ENCODE results near the gene ZMYND11.

DNA sequence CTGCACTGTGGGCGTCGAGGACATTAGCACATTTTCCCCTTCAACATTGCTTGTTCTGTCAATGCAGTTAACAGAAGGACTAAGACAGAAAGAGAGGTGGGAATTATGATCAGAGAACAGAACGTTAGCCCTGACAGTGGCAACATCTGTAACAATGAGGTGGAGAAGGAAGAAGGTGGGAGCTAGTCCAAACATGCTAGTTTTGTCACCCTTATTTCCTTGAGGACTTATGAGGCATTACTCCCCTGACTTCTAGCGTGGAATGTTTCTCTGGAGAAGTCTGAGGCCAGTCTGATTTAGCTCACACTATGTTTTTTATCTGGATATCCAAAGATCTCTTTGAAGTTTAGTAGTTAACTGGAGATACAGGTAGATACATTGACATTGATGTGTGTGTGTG lies 73.4 kb downstream of the ZMYND11 start:
- TF ChIP-seq ZNF138 (tag by site-specific recombination; IDR thresholded peaks at IDR 0.05; ENCODE audit: borderline replicate concordance) (no peak), ZSCAN23 (tag by site-specific recombination; IDR thresholded peaks at IDR 0.05) (no peak), YY1 (tag by site-specific recombination; IDR thresholded peaks at IDR 0.05) (no peak), RBAK (tag by site-specific recombination; IDR thresholded peaks at IDR 0.05) (no peak), PRDM4 (tag by site-specific recombination; IDR thresholded peaks at IDR 0.05) (no peak), ZSCAN16 (tag by site-specific recombination; IDR thresholded peaks at IDR 0.05) (no peak), HOXA7 (CRISPR knock-in tag; IDR thresholded peaks at IDR 0.05; ENCODE audit: borderline replicate concordance) (no peak), YY2 (tag by site-specific recombination; IDR thresholded peaks at IDR 0.05) (no peak), ZNF266 (tag by site-specific recombination; IDR thresholded peaks at IDR 0.05; ENCODE audit: low read depth) (no peak)
- TF ChIP-seq, protein P1, sequence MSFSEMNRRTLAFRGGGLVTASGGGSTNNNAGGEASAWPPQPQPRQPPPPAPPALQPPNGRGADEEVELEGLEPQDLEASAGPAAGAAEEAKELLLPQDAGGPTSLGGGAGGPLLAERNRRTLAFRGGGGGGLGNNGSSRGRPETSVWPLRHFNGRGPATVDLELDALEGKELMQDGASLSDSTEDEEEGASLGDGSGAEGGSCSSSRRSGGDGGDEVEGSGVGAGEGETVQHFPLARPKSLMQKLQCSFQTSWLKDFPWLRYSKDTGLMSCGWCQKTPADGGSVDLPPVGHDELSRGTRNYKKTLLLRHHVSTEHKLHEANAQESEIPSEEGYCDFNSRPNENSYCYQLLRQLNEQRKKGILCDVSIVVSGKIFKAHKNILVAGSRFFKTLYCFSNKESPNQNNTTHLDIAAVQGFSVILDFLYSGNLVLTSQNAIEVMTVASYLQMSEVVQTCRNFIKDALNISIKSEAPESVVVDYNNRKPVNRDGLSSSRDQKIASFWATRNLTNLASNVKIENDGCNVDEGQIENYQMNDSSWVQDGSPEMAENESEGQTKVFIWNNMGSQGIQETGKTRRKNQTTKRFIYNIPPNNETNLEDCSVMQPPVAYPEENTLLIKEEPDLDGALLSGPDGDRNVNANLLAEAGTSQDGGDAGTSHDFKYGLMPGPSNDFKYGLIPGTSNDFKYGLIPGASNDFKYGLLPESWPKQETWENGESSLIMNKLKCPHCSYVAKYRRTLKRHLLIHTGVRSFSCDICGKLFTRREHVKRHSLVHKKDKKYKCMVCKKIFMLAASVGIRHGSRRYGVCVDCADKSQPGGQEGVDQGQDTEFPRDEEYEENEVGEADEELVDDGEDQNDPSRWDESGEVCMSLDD (tag by site-specific recombination; IDR thresholded peaks at IDR 0.05): no peak
- TF ChIP-seq, protein P2, sequence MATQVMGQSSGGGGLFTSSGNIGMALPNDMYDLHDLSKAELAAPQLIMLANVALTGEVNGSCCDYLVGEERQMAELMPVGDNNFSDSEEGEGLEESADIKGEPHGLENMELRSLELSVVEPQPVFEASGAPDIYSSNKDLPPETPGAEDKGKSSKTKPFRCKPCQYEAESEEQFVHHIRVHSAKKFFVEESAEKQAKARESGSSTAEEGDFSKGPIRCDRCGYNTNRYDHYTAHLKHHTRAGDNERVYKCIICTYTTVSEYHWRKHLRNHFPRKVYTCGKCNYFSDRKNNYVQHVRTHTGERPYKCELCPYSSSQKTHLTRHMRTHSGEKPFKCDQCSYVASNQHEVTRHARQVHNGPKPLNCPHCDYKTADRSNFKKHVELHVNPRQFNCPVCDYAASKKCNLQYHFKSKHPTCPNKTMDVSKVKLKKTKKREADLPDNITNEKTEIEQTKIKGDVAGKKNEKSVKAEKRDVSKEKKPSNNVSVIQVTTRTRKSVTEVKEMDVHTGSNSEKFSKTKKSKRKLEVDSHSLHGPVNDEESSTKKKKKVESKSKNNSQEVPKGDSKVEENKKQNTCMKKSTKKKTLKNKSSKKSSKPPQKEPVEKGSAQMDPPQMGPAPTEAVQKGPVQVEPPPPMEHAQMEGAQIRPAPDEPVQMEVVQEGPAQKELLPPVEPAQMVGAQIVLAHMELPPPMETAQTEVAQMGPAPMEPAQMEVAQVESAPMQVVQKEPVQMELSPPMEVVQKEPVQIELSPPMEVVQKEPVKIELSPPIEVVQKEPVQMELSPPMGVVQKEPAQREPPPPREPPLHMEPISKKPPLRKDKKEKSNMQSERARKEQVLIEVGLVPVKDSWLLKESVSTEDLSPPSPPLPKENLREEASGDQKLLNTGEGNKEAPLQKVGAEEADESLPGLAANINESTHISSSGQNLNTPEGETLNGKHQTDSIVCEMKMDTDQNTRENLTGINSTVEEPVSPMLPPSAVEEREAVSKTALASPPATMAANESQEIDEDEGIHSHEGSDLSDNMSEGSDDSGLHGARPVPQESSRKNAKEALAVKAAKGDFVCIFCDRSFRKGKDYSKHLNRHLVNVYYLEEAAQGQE (tag by site-specific recombination; IDR thresholded peaks at IDR 0.05): no peak
- TF ChIP-seq, protein P3, sequence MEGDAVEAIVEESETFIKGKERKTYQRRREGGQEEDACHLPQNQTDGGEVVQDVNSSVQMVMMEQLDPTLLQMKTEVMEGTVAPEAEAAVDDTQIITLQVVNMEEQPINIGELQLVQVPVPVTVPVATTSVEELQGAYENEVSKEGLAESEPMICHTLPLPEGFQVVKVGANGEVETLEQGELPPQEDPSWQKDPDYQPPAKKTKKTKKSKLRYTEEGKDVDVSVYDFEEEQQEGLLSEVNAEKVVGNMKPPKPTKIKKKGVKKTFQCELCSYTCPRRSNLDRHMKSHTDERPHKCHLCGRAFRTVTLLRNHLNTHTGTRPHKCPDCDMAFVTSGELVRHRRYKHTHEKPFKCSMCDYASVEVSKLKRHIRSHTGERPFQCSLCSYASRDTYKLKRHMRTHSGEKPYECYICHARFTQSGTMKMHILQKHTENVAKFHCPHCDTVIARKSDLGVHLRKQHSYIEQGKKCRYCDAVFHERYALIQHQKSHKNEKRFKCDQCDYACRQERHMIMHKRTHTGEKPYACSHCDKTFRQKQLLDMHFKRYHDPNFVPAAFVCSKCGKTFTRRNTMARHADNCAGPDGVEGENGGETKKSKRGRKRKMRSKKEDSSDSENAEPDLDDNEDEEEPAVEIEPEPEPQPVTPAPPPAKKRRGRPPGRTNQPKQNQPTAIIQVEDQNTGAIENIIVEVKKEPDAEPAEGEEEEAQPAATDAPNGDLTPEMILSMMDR (tag by site-specific recombination; IDR thresholded peaks at IDR 0.05): no peak
- TF ChIP-seq, protein P4, sequence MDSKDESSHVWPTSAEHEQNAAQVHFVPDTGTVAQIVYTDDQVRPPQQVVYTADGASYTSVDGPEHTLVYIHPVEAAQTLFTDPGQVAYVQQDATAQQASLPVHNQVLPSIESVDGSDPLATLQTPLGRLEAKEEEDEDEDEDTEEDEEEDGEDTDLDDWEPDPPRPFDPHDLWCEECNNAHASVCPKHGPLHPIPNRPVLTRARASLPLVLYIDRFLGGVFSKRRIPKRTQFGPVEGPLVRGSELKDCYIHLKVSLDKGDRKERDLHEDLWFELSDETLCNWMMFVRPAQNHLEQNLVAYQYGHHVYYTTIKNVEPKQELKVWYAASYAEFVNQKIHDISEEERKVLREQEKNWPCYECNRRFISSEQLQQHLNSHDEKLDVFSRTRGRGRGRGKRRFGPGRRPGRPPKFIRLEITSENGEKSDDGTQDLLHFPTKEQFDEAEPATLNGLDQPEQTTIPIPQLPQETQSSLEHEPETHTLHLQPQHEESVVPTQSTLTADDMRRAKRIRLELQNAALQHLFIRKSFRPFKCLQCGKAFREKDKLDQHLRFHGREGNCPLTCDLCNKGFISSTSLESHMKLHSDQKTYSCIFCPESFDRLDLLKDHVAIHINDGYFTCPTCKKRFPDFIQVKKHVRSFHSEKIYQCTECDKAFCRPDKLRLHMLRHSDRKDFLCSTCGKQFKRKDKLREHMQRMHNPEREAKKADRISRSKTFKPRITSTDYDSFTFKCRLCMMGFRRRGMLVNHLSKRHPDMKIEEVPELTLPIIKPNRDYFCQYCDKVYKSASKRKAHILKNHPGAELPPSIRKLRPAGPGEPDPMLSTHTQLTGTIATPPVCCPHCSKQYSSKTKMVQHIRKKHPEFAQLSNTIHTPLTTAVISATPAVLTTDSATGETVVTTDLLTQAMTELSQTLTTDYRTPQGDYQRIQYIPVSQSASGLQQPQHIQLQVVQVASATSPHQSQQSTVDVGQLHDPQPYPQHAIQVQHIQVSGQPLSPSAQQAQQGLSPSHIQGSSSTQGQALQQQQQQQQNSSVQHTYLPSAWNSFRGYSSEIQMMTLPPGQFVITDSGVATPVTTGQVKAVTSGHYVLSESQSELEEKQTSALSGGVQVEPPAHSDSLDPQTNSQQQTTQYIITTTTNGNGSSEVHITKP (tag by site-specific recombination; IDR thresholded peaks at IDR 0.05): no peak
